ENCODE results near the gene MAP7. TPM values are rescaled to one million over a fixed set of nuclear protein-coding genes. Genes with fewer than 3 reads are reported as not detected.
A peak's percentile ranks its signal among the peaks of the same experiment; 100 is the strongest.

The MAP7 gene
- total RNA-seq, 4 donors from 2014 or later, result 40.6 to 61.3 (median 46.6) TPM

- Histone ChIP-seq H3K27me3 (no peaks in the 10 kb centered on the region), H3K4me1 (no peaks in the 10 kb centered on the region), H3K4me3 (no peak overlapping the region), H3K9me3 (no peaks in the 10 kb centered on the region), H3K27ac (no peak overlapping the region), H3K36me3 (peaks cover 0 to 23% (median 9%) of the 10 kb centered on the region in 4 donors)
- DNase-seq, result no peak
- intact Hi-C loops (cut with DNase I; ENCODE audit: low total_unique reads), result no loop called here
- 97 to 98% methylated on average over 6 of the region's 6 CpGs for WGBS, 2 donors (ENCODE audit: low coverage in 1 of 2)
- TF ChIP-seq CTCF (IDR thresholded peaks at IDR 0.05) (no peak), EP300 (IDR thresholded peaks at IDR 0.05; ENCODE audit: low read depth) (no peak), POLR2A (IDR thresholded peaks at IDR 0.05) (no peak), POLR2AphosphoS5 (IDR thresholded peaks at IDR 0.05) (no peak)
- in situ Hi-C loops (cut with MboI; ENCODE audit: low pct_ligation_motif_present in 1 of 4, low pct_unique_long_range_greater_than_20kb in 1 of 4, low sequenced_read_pairs in 3 of 4), result no loop called here
These were observed 26.6 kb upstream of the MAP7 start for GRCh38 chr6:136576821-136577220.

DNA sequence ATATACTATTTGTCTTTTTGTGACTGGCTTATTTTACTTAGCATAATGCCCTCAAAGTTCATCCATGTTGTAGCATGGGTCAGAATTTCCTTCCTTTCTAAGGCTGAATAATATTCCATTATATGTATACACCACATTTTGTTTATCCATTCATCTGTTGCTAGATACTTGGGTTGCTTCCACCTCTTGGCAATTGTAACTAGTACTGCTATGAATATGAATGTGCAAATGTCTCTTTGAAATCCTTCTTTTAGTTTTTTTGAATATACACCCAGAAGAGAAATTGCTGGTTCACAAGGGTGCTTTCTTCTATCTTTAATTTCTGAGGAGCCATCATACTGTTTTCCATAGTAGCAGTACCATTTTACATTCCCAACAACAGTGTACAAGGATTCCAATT, 21.3 kb upstream of the MAP7 start:
- intact Hi-C loops (cut with DNase I; ENCODE audit: low total_unique reads) (no loop called here), in situ Hi-C loops (cut with MboI; ENCODE audit: low pct_ligation_motif_present in 1 of 4, low pct_unique_long_range_greater_than_20kb in 1 of 4, low sequenced_read_pairs in 3 of 4) (loop anchor here in 1 of 4 donors (25.0 kb wide), 1 partner anchor 1059 kb away; no protein-coding TSS in a partner anchor)
- peaks cover 0 to 18% (median 4%) of the 10 kb centered on the region in 4 donors for H3K4me1 ChIP-seq
- H3K27me3 ChIP-seq, result no peaks in the 10 kb centered on the region
- H3K4me3 ChIP-seq, result no peak overlapping the region
- TF ChIP-seq CTCF (IDR thresholded peaks at IDR 0.05), result no peak
- TF ChIP-seq POLR2AphosphoS5 (IDR thresholded peaks at IDR 0.05), result no peak
- TF ChIP-seq POLR2A (IDR thresholded peaks at IDR 0.05), result no peak
- TF ChIP-seq EP300 (IDR thresholded peaks at IDR 0.05; ENCODE audit: low read depth), result no peak
- H3K27ac ChIP-seq, result no peak overlapping the region
- DNase-seq, result no peak
- no peaks in the 10 kb centered on the region for H3K9me3 ChIP-seq
- H3K36me3 ChIP-seq, result peaks cover 0 to 17% (median 2%) of the 10 kb centered on the region in 4 donors

GRCh38 chr6:136571065-136571464, 20.8 kb upstream of the MAP7 start:
- peaks cover 0 to 21% (median 4%) of the 10 kb centered on the region in 4 donors for H3K4me1 ChIP-seq
- H3K36me3 ChIP-seq, result peaks cover 0 to 17% (median 2%) of the 10 kb centered on the region in 4 donors
- H3K9me3 ChIP-seq, result no peaks in the 10 kb centered on the region
- intact Hi-C loops (cut with DNase I; ENCODE audit: low total_unique reads), result no loop called here
- no peak for DNase-seq
- H3K4me3 ChIP-seq, result no peak overlapping the region
- in situ Hi-C loops (cut with MboI; ENCODE audit: low pct_ligation_motif_present in 1 of 4, low pct_unique_long_range_greater_than_20kb in 1 of 4, low sequenced_read_pairs in 3 of 4), result loop anchor here in 1 of 4 donors (25.0 kb wide), 1 partner anchor 1059 kb away; no protein-coding TSS in a partner anchor
- no peak overlapping the region for H3K27ac ChIP-seq
- 92 to 100% methylated on average over 1 to 5 of the region's 5 CpGs for WGBS, 2 donors (ENCODE audit: low coverage in 1 of 2)
- TF ChIP-seq POLR2AphosphoS5 (IDR thresholded peaks at IDR 0.05), result no peak
- no peak for TF ChIP-seq CTCF (IDR thresholded peaks at IDR 0.05)
- no peak for TF ChIP-seq EP300 (IDR thresholded peaks at IDR 0.05; ENCODE audit: low read depth)
- no peak for TF ChIP-seq POLR2A (IDR thresholded peaks at IDR 0.05)
- no peaks in the 10 kb centered on the region for H3K27me3 ChIP-seq

DNA sequence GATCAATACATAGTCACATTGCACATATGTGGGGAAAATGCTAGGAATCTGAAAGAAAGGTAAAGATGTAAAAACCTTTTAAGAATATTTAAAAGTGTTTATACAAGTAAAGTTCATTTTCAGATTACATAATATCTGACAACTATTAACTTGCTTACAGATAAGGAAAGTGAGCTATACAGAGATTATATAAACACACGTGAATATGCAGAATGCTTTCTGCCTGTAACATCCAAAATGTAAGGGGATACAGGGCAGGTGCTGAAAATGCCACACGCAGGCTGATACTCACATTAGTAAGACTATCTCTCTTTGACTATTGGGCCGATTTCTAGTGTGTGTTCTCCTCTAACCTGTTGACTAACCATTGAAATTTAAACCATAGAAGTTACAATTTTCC, 17.9 kb upstream of the MAP7 start:
- DNase-seq, result no peak
- 42 to 65% methylated on average over 3 of the region's 3 CpGs for WGBS, 2 donors (ENCODE audit: low coverage in 1 of 2)
- Histone ChIP-seq H3K4me3 (no peak overlapping the region), H3K36me3 (peaks cover 0 to 8% (median 1%) of the 10 kb centered on the region in 4 donors), H3K27ac (peak overlapping the region in 3 of 4 donors; percentile 70 to 79 (median 74)), H3K4me1 (peaks cover 0 to 45% (median 11%) of the 10 kb centered on the region in 4 donors), H3K9me3 (no peaks in the 10 kb centered on the region), H3K27me3 (no peaks in the 10 kb centered on the region)
- no peak for TF ChIP-seq EP300 (IDR thresholded peaks at IDR 0.05; ENCODE audit: low read depth)
- no peak for TF ChIP-seq POLR2A (IDR thresholded peaks at IDR 0.05)
- intact Hi-C loops (cut with DNase I; ENCODE audit: low total_unique reads) (no loop called here), in situ Hi-C loops (cut with MboI; ENCODE audit: low pct_ligation_motif_present in 1 of 4, low pct_unique_long_range_greater_than_20kb in 1 of 4, low sequenced_read_pairs in 3 of 4) (loop anchor here in 1 of 4 donors (25.0 kb wide), 1 partner anchor 1056 kb away; no protein-coding TSS in a partner anchor)

DNA sequence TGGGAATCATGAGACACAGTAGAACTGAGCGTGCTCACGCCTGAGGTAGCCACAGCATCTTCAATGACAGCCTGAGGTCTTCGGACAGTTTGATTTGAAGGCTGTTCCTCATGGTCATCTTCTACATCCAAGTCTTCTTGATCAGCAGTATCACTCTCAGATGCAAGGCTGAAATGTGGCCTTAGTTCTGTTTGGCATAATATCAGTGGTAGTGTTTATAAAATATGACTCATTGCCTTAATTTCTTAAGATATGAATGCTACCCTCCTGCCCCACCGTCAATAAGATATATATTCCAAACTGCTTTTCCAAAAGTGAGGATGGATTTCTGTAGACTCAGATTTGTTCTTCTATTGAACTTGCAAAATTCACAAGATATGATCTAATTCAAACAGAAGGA, 17.5 kb upstream of the MAP7 start:
- Histone ChIP-seq H3K4me3 (no peak overlapping the region), H3K36me3 (peaks cover 0 to 3% (median 0%) of the 10 kb centered on the region in 4 donors), H3K27me3 (no peaks in the 10 kb centered on the region), H3K4me1 (peaks cover 0 to 45% (median 11%) of the 10 kb centered on the region in 4 donors), H3K9me3 (no peaks in the 10 kb centered on the region), H3K27ac (peak overlapping the region; percentile 47 to 79 (median 72))
- in situ Hi-C loops (cut with MboI; ENCODE audit: low pct_ligation_motif_present in 1 of 4, low pct_unique_long_range_greater_than_20kb in 1 of 4, low sequenced_read_pairs in 3 of 4), result loop anchor here in 1 of 4 donors (25.0 kb wide), 1 partner anchor 1055 kb away; no protein-coding TSS in a partner anchor
- TF ChIP-seq CTCF (IDR thresholded peaks at IDR 0.05) (no peak), POLR2A (IDR thresholded peaks at IDR 0.05) (no peak), EP300 (IDR thresholded peaks at IDR 0.05; ENCODE audit: low read depth) (no peak), POLR2AphosphoS5 (IDR thresholded peaks at IDR 0.05) (no peak)
- DNase-seq, result no peak
- intact Hi-C loops (cut with DNase I; ENCODE audit: low total_unique reads), result no loop called here
- 79 to 85% methylated on average over 4 of the region's 4 CpGs for WGBS, 2 donors (ENCODE audit: low coverage in 1 of 2)

Measured in transverse colon (tissue), 4 donors.